ENCODE measurements around the gene CDC14A.

CDC14A gene

GRCh38 chr1:100445565-100445964 lies 93.3 kb downstream of the CDC14A start:
- H3K9ac ChIP-seq (ENCODE audit: low read length) = no peak overlapping the region
- no peaks in the 10 kb centered on the region; the same call in 1 of the 2 replicates for H3K4me1 ChIP-seq (ENCODE audit: control insufficient read depth, insufficient read depth, low read length)
- H3K27ac ChIP-seq (ENCODE audit: low read depth, low read length) = no peak overlapping the region
- 0 out of 2 replicates have a peak, but pooled peaks cover 5% of the 10 kb centered on the region for H3K36me3 ChIP-seq (ENCODE audit: control insufficient read depth, insufficient read depth, low read length)
- H3K4me3 ChIP-seq (ENCODE audit: low read depth, low read length) = no peak overlapping the region
- H3K27me3 ChIP-seq (ENCODE audit: control insufficient read depth, insufficient read depth, low read length) = no peaks in the 10 kb centered on the region
- H3K9me3 ChIP-seq (ENCODE audit: control insufficient read depth, insufficient read depth, low read depth, low read length) = no peaks in the 10 kb centered on the region

- Histone ChIP-seq H3K27ac (ENCODE audit: low read depth, low read length) (no peak overlapping the region), H3K4me3 (ENCODE audit: low read depth, low read length) (no peak overlapping the region), H3K9me3 (ENCODE audit: control insufficient read depth, insufficient read depth, low read depth, low read length) (no peaks in the 10 kb centered on the region), H3K36me3 (ENCODE audit: control insufficient read depth, insufficient read depth, low read length) (0 out of 2 replicates have a peak, but pooled peaks cover 7% of the 10 kb centered on the region), H3K27me3 (ENCODE audit: control insufficient read depth, insufficient read depth, low read length) (no peaks in the 10 kb centered on the region), H3K9ac (ENCODE audit: low read length) (no peak overlapping the region), H3K4me1 (ENCODE audit: control insufficient read depth, insufficient read depth, low read length) (no peaks in the 10 kb centered on the region; the same call in 1 of the 2 replicates)
Measured at GRCh38 chr1:100448366-100448765, 96.1 kb downstream of the CDC14A start.

GRCh38 chr1:100449477-100449876 lies 97.2 kb downstream of the CDC14A start:
- H3K27me3 ChIP-seq (ENCODE audit: control insufficient read depth, insufficient read depth, low read length) = no peaks in the 10 kb centered on the region
- no peak overlapping the region for H3K4me3 ChIP-seq (ENCODE audit: low read depth, low read length)
- H3K27ac ChIP-seq (ENCODE audit: low read depth, low read length) = no peak overlapping the region
- H3K36me3 ChIP-seq (ENCODE audit: control insufficient read depth, insufficient read depth, low read length) = 0 out of 2 replicates have a peak, but pooled peaks cover 7% of the 10 kb centered on the region
- no peak overlapping the region for H3K9ac ChIP-seq (ENCODE audit: low read length)
- no peaks in the 10 kb centered on the region for H3K4me1 ChIP-seq (ENCODE audit: control insufficient read depth, insufficient read depth, low read length)
- no peaks in the 10 kb centered on the region for H3K9me3 ChIP-seq (ENCODE audit: control insufficient read depth, insufficient read depth, low read depth, low read length)

- H3K36me3 ChIP-seq (ENCODE audit: control insufficient read depth, insufficient read depth, low read length) = 0 out of 2 replicates have a peak, but pooled peaks cover 7% of the 10 kb centered on the region
Measured at GRCh38 chr1:100452641-100453040, 100.3 kb downstream of the CDC14A start.

GRCh38 chr1:100455478-100456072 lies 103.3 kb downstream of the CDC14A start:
- Histone ChIP-seq H3K36me3 (ENCODE audit: control insufficient read depth, insufficient read depth, low read length) (0 out of 2 replicates have a peak, but pooled peaks cover 2% of the 10 kb centered on the region), H3K9ac (ENCODE audit: low read length) (no peak overlapping the region), H3K4me1 (ENCODE audit: control insufficient read depth, insufficient read depth, low read length) (peaks cover 9% of the 10 kb centered on the region), H3K9me3 (ENCODE audit: control insufficient read depth, insufficient read depth, low read depth, low read length) (no peaks in the 10 kb centered on the region), H3K27me3 (ENCODE audit: control insufficient read depth, insufficient read depth, low read length) (no peaks in the 10 kb centered on the region), H3K4me3 (ENCODE audit: low read depth, low read length) (no peak overlapping the region), H3K27ac (ENCODE audit: low read depth, low read length) (no peak overlapping the region)

More at GRCh38 chr1:100452641-100453040, 100.3 kb downstream of the CDC14A start:
- no peak overlapping the region for H3K4me3 ChIP-seq (ENCODE audit: low read depth, low read length)
- H3K9ac ChIP-seq (ENCODE audit: low read length) = no peak overlapping the region
- H3K9me3 ChIP-seq (ENCODE audit: control insufficient read depth, insufficient read depth, low read depth, low read length) = no peaks in the 10 kb centered on the region
- H3K27me3 ChIP-seq (ENCODE audit: control insufficient read depth, insufficient read depth, low read length) = no peaks in the 10 kb centered on the region
- H3K4me1 ChIP-seq (ENCODE audit: control insufficient read depth, insufficient read depth, low read length) = no peaks in the 10 kb centered on the region
- no peak overlapping the region for H3K27ac ChIP-seq (ENCODE audit: low read depth, low read length)

- H3K9me3 ChIP-seq (ENCODE audit: control insufficient read depth, insufficient read depth, low read depth, low read length) = no peaks in the 10 kb centered on the region
- H3K9ac ChIP-seq (ENCODE audit: low read length) = no peak overlapping the region
- no peak overlapping the region for H3K27ac ChIP-seq (ENCODE audit: low read depth, low read length)
Measured at GRCh38 chr1:100456880-100457279, 104.6 kb downstream of the CDC14A start.

GRCh38 chr1:100457683-100458082 lies 105.4 kb downstream of the CDC14A start:
- no peak overlapping the region for H3K27ac ChIP-seq (ENCODE audit: low read depth, low read length)
- H3K4me1 ChIP-seq (ENCODE audit: control insufficient read depth, insufficient read depth, low read length) = peaks cover 25% of the 10 kb centered on the region
- H3K9me3 ChIP-seq (ENCODE audit: control insufficient read depth, insufficient read depth, low read depth, low read length) = no peaks in the 10 kb centered on the region
- no peaks in the 10 kb centered on the region for H3K36me3 ChIP-seq (ENCODE audit: control insufficient read depth, insufficient read depth, low read length)
- H3K4me3 ChIP-seq (ENCODE audit: low read depth, low read length) = no peak overlapping the region
- H3K9ac ChIP-seq (ENCODE audit: low read length) = no peak overlapping the region
- no peaks in the 10 kb centered on the region for H3K27me3 ChIP-seq (ENCODE audit: control insufficient read depth, insufficient read depth, low read length)

More at GRCh38 chr1:100456880-100457279, 104.6 kb downstream of the CDC14A start:
- no peaks in the 10 kb centered on the region for H3K27me3 ChIP-seq (ENCODE audit: control insufficient read depth, insufficient read depth, low read length)
- peaks cover 17% of the 10 kb centered on the region for H3K4me1 ChIP-seq (ENCODE audit: control insufficient read depth, insufficient read depth, low read length)
- no peaks in the 10 kb centered on the region for H3K36me3 ChIP-seq (ENCODE audit: control insufficient read depth, insufficient read depth, low read length)
- no peak overlapping the region for H3K4me3 ChIP-seq (ENCODE audit: low read depth, low read length)

GRCh38 chr1:100458661-100459357 lies 106.5 kb downstream of the CDC14A start:
- H3K9ac ChIP-seq (ENCODE audit: low read length) = no peak overlapping the region
- no peaks in the 10 kb centered on the region for H3K27me3 ChIP-seq (ENCODE audit: control insufficient read depth, insufficient read depth, low read length)
- no peaks in the 10 kb centered on the region for H3K9me3 ChIP-seq (ENCODE audit: control insufficient read depth, insufficient read depth, low read depth, low read length)
- H3K27ac ChIP-seq (ENCODE audit: low read depth, low read length) = no peak overlapping the region
- H3K36me3 ChIP-seq (ENCODE audit: control insufficient read depth, insufficient read depth, low read length) = no peaks in the 10 kb centered on the region
- H3K4me1 ChIP-seq (ENCODE audit: control insufficient read depth, insufficient read depth, low read length) = peaks cover 35% of the 10 kb centered on the region
- no peak overlapping the region for H3K4me3 ChIP-seq (ENCODE audit: low read depth, low read length)

- Histone ChIP-seq H3K36me3 (ENCODE audit: control insufficient read depth, insufficient read depth, low read length) (no peaks in the 10 kb centered on the region), H3K4me3 (ENCODE audit: low read depth, low read length) (no peak overlapping the region), H3K4me1 (ENCODE audit: control insufficient read depth, insufficient read depth, low read length) (peaks cover 40% of the 10 kb centered on the region), H3K9me3 (ENCODE audit: control insufficient read depth, insufficient read depth, low read depth, low read length) (no peaks in the 10 kb centered on the region), H3K27ac (ENCODE audit: low read depth, low read length) (no peak overlapping the region), H3K27me3 (ENCODE audit: control insufficient read depth, insufficient read depth, low read length) (no peaks in the 10 kb centered on the region), H3K9ac (ENCODE audit: low read length) (no peak overlapping the region)
Measured at GRCh38 chr1:100459358-100460114, 107.2 kb downstream of the CDC14A start.

GRCh38 chr1:100461222-100461621 lies 108.9 kb downstream of the CDC14A start:
- Histone ChIP-seq H3K36me3 (ENCODE audit: control insufficient read depth, insufficient read depth, low read length) (no peaks in the 10 kb centered on the region), H3K9me3 (ENCODE audit: control insufficient read depth, insufficient read depth, low read depth, low read length) (no peaks in the 10 kb centered on the region), H3K4me1 (ENCODE audit: control insufficient read depth, insufficient read depth, low read length) (peaks cover 40% of the 10 kb centered on the region), H3K27ac (ENCODE audit: low read depth, low read length) (no peak overlapping the region), H3K27me3 (ENCODE audit: control insufficient read depth, insufficient read depth, low read length) (no peaks in the 10 kb centered on the region), H3K4me3 (ENCODE audit: low read depth, low read length) (no peak overlapping the region), H3K9ac (ENCODE audit: low read length) (no peak overlapping the region)

All from HUES6 (cell line).